HCEC 1CT (cell line): ENCODE data around the gene PRG3.

Experiments
- DNase-seq: peaks from one replicate; pipeline ENCODE4 v3.0.0-alpha.2; 2017

The PRG3 gene, protein sequence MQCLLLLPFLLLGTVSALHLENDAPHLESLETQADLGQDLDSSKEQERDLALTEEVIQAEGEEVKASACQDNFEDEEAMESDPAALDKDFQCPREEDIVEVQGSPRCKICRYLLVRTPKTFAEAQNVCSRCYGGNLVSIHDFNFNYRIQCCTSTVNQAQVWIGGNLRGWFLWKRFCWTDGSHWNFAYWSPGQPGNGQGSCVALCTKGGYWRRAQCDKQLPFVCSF

DNA sequence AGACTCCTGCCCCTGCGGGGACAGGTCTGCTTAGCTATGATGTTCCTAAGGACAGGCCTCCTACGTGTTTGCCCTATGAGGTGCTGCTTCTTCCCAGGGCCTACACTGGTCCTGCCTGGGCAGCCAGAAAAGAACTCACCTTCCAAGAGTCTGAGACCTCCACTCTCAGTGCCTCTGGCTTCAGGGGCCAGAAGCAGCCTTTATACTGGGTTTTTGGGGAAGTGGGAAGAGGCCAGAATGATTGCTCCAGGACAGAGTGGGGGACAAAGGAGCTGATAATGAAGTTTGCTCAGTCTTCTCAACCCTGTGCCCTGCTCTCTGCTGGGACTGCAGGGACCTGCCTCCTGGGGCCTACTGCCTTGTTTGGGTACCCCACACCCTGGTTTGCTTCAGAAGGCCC is at the start of gene PRG3:
Gene PRG3, minus strand, starts transcription at position 176 of the 400 bp plus-strand sequence. CDS start 442 bp downstream, outside the sequence.
- DNase-seq, result no peak

DNA sequence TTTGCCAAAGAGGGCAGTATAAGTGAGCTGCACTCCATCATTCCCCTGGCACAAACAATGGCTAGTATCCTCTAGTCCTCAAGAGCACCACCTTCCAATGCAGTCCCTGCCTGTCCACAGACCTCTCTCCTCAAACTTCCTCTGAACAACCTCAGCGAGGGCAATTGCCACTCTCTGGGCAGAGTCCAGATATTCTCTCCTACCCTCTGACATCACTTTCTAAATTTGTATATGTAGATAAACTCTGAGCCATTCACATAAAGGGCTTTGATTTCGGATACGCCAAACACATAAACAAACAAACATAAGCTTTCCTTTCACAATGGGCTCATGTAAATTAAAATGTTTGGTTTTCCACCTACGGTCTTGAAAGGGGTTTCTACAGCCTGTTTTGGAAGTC is 49.0 kb upstream of the PRG3 start:
- DNase-seq, result no peak

DNA sequence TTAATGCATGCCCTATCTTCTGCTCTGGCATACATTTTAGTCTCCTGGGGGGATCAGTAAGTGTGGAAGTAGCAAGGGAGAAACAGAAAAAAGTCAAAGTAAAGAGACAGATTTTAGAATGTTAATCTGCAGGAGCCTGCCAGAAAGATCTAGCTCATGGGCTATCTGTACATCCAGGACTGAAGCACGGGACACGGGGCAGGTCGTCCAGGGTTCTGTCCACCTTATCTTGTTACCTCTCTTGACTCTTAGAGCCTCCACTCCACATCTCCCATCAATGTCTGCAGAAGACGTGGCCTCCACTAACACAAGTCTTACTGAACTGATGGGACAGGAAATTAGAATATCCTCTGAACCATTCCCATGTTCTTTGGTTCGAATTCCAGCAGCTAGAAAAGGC is 47.7 kb upstream of the PRG3 start:
- DNase-seq, result no peak

DNA sequence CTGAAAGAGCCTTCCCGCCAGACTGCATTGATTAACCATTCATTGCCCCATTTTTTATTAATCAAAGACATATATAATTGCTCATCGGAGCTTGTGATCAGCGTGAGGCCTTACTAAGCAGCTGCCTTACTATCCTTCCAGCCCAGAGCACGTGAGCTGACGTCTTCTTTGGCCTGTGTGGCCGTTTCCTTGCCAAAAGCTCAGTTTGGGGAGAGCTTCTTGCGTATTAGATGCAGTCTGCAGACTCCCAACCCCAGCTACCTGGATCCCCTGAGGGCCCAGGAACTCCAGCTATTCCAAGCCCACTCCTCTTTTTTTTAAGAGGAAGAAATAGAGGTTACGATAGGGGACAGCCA is 46.8 kb upstream of the PRG3 start:
- peak; percentile 76 for DNase-seq

DNA sequence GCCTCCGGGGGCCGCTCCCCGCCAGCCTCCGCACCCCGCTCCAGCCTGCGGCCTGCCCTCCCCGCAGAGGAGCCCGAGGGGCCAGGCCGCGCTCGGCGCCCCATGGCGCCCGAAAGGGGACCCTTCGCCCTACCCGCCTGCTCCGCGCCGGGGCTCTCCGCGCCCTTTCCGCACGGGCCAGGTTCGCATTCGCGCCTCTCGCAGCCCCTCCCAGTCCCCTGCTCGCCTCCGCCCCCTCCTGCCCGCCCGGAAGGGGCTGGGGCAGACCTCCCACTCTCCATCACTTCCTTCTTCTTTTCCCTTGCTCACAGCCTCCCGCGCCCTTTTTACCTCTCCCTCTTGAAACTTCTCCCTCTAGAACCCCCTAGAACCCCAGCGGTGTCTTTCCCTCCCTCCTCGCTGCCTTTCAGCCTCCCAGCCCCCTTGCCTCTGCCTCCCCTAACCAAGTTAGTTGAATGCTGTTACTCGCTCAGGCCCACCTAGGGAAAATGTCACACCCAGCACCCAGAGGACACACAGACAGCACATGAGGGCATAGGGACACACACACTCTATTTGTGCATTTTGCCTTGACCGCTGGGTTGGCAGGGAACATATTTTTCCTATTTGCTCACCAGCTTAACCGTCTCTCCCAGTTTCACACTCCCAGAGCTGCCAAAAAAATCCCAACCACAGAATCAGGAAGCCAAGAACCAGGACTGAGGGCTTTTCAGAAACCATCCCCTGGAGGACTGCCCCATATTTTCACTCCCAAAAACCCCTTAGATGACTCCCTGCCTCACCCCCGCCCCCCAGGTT is 46.2 kb upstream of the PRG3 start, which contains the start of gene SLC43A3:
Gene SLC43A3, minus strand, starts transcription at position 193 of the 798 bp plus-strand sequence. CDS start 949 bp downstream, outside the sequence.
- peak; percentile 92 for DNase-seq

DNA sequence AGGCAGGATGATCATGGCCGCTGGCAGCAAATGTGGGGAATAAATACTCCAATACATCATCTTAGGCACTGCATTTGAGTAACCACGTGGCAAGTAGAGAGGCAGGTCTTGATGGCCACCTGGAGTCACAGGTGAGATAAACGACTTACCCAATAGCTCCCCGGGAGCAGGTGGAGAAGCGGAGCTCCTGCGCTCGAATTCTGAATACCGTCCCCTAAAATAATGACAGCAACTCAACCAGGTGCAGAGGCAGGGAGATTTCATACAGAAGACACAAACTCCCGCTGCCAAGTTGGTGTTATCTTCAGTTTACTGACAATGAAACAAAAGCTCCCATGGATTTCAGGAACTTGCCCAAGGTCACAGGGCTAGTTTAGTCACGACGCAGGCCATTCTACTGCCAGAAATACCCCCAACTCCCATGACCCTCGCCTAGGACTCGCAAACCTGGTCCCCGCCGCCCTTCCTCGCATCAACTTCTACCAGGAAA is 45.5 kb upstream of the PRG3 start:
- no peak for DNase-seq

DNA sequence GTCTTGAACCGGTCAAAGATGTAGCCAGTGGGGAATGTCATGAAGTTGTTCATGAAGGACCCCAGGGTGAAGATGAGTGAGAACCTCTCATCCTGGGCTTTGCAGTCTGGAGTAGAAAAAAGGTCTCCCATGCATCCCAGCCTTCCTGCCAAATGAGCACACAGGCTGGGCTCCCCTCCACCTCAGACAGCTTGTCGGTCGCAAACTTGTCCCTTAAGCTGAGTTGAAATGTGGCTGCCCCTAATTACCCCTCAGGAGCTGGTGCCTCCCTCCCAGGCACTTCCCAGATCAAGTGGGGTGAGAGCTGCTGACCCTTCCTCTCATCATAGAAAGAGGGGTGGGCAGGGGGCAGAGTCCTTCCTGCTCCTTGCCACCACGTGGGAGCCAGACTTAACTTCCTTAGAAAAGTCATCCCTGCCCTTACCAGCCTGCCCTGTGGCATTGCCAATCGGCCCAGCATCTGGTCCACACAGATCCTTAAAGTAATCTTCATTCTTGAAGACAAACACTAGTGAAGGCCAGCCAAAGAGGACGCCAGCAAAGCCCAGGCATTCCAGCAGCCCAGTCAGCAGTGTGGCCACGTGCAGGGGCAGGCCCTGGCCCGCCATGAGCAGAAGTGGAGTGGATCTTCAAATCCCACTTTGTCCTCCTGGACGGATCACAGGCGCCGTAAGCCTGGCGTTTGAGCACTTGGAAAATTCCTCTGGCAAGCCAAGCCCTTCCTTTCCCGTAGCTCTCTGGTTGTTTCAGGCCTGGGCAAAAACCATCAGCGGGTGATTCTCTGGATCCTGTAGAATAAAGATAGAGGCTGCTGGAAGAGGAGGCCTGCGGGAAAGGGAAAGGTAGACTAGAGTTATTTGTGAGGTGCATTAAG is 44.9 kb upstream of the PRG3 start:
- peak; percentile 30 for DNase-seq

DNA sequence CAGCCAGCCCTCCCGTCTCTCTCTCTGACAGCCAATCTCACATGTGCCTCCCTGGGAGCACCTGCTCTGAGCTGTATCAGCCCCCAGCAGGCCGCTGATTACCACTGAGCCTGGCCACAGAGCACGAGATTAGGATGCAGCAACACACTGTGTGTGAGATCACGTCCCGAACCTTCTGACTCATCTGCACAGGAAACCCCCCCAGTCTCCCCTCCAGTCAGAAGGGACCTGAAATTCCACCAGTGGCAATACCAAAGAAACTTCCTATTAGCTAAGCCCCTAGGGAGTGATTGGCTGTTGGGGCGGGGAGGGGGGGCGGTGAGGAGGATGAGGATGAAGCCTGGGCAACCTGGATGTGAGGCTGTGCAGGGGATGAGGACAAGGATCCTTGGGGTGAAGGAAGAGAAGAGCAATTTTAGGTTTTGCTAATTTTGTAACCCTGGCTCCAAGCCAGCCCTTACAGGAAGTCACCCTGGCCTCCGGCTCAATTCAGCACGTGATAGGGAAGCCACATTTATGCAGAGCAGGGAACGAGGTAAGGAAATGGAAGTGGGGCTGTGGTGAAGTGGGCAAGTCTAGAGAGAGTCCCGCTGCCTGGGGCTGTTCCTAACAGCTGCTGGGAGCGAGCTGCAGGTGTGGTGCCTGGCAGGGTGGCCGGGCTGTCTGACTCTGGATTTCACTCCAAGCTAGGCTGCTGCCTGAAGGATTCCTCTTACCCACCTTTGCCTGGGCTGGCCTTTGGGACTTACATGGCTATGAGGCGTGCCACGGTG is 44.0 kb upstream of the PRG3 start:
- DNase-seq, result peak; percentile 93

DNA sequence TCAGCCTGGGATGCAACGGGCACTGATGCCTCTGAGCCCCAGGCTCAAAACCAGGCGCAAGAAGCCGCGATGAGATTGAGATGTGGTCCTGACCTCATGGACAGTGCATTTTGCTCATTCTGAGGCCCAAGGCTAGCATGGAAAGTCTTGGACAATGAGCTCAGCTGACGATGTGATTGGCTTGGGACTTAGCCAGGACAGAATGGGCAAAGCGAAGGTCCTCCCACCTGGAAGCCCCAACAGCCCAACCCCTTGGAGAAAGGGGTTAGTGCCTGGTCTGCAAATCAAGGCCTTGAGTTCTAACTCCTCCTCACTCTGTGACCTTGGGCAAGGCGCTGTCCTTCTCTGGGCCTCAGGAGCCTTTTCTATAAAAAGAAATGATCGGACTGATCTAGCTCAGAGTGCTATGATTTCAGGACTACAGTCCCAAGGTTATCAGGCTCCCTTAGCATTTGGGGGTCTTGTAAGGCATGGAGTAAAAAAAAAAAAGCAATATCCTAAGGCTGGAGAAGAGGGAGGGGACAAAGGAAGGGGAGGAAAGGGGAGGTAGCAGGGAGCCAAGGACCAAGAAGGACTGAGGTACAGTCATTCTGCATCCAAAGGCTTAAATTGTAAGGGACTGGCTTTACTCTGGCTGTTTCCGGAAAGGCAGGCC is 43.3 kb upstream of the PRG3 start:
- no peak for DNase-seq

DNA sequence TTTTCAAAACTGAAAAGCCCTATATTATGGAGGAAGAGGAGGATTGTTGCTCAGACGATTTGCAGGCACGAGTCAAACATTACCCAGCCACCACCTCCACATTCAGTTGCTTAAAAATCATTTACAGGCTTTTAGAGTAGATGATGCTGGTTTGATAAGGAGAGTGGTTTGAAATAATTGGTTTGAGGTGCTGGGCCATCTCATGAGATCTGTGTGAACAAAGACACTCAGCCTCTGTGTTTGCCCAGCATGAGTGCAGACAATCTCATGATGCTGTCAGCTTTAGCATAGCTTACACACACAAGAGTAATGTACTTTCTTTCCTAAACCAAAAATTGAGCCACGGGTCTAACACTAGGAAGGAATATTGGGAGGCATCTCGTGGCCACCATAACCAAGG is 41.7 kb upstream of the PRG3 start:
- DNase-seq, result no peak

DNA sequence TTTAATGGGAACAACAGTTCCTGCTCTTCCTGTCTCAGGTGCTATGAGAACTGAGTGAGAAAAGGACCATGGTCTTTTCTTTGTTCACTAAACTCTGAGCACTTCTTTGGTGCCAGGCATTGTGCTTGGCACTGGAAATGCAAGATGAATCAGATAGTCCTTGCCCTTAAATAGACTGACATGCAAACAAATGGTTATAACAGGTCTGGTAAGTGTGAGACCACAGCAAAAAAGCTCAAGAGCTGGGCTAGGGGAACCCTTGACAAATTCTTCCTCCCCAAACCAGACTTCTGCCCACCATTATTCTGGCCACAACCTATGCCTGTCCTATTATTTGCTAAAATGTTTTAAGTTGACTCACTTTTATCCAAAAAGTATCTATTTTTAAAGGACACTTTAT is 40.9 kb upstream of the PRG3 start:
- DNase-seq, result no peak

DNA sequence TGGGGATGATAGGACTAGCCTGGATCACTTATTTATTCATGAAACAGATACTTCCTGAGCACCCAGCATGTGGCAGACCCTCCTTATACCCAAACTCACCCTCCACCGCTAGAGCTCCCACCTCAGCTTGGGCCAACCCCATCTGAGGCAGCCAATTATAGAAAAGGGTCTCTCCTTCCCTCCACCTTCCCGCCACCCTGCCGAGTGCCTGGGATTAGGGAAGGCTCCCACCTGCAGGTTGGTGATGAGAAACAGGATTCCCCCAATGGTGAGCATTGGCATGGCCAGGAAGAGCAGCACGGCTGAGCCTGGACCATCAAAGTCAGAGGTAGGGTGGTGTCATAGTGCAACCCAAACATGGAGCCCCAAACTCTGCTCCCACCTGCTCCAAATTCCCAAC is 40.1 kb upstream of the PRG3 start:
- DNase-seq, result no peak

DNA sequence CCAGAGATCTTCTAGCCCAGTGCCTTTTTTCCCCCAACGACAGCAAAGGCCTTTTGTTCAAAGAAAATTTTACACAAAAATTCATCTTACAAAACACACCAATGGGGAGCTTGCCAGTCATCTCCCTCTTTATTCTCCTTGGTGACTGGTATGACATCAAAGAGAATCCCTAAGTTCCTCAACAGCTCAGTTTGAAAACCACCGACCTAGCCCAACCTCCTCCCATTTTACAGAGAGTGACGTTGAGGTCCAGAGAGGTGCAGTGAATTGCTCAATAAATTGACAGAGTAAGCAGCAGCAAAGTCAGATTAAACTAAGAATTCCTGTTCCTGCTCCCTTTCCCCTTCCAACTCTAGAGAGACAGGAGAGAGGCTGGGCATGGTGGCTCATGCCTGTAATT is 38.2 kb upstream of the PRG3 start:
- DNase-seq, result no peak

DNA sequence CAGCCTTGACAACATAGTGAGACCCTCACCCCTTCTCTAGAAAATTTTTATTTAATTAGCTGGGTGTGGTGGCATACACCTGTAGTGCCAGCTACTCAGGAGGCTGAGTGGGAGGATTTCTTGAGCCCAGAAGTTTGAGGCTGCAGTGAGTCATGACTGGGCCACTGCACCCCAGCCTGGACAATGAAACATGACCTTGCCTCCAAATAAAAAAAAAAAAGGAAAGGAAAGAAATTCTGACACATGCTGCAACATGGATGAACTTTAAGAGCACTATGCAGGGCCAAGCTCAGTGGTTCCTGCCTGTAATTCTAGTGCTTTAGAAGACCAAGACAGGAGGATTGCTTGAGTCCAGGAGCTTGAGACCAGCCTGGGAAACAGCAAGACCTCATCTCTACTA is 37.2 kb upstream of the PRG3 start:
- no peak for DNase-seq

DNA sequence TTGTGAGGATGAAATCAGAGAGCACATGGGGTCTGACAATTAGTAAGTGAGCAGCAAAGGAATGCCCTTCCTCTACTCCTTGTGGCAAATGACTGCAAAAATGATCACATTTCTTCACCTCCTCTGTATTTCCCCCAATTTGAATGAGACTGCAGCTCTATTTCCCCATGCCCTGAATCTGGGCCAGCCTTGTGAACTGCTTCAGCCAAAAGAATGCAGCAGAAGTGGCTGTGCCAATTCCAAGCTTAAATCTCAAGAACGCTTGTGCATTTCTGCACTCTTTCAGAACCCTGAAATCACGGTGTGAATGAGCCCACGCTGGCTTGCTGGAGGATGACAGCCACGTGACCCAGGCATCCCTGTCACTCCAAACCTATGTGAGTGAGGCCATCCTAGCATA is 36.1 kb upstream of the PRG3 start:
- no peak for DNase-seq

DNA sequence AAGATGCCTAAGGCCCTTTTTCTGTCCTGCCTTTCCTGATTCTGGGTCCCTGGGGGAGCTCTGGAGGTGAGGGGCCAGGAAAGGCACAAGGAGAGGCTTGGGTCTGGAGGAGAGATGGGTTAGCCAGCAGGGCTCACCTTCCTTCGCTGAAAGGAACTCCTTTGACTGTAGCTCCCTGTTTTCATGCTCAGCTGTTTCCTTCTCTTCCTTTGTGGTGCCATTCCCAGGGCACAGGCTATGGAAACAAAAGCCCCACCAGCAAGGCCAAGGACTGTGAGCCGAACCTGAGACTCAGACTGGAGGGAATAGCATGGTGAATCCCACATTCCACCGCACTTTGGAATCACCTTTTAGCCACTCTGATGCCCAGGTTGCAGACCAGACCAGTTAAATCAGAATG is 35.5 kb upstream of the PRG3 start:
- DNase-seq, result no peak

DNA sequence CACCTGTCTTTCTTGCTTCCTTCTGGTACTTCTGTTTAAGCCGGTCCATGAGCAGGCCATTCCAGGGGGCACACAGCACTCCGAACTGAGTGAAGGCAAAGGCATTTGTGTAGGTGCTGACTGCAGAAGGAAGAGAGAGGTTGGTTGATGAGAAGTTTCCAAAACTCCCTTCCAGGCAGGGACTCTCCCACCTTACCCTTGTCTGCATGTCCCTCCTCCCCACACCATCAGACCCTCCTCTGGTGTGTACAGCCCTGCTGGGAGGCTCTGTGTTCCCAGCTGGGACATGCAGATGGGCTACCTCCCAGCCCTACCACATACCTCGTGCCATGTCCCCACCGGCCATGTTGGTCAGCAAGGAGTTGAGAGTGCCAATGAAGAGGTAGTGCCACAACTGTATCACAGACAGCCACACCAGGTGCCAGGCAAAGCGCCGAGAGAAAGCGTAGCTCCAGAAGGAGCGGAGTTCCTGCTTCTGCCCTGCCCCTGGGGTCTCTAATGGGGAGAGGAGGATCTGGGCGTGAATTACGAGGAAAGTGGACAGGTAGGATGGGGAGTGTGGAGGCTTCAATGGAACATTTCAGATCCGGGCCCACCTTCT is 33.8 kb upstream of the PRG3 start:
- no peak for DNase-seq

DNA sequence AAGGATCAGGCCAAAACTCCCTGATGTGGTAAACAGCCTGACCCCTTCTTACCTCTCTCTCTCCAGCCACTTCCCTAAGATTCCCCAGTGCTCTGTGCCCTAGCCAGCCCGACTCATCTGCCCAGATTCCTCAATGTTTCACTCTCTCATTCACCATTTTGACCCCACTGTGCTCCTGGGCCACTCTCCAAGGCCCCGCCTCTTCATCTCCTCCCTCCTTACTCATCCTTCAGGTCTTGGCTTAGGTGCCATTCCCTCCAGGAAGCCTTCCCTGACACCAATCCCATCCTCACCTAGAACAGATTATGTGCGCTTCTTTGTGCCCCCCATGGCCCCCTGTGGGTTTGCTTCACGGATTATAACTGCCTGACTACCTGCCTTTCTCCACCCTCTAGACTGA is 32.7 kb upstream of the PRG3 start:
- no peak for DNase-seq

DNA sequence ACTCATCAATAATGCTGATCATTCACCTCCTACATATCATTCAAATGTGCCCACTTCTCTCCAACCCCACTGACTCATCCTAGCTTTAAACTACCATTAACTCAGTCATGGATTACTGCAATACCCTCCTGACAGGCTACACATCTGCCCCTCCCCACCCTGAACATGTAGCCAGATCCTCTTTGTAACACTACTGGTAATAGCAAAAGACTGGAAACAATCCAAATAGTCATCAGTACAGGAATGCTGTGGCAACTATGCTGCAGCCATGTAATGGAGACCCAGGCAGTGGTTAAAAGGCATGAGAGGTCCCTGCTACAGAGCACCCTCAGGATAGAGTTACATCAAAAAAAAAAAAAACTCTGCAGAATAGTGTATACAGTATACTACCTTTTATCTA is 29.3 kb upstream of the PRG3 start:
- peak; percentile 89 for DNase-seq

DNA sequence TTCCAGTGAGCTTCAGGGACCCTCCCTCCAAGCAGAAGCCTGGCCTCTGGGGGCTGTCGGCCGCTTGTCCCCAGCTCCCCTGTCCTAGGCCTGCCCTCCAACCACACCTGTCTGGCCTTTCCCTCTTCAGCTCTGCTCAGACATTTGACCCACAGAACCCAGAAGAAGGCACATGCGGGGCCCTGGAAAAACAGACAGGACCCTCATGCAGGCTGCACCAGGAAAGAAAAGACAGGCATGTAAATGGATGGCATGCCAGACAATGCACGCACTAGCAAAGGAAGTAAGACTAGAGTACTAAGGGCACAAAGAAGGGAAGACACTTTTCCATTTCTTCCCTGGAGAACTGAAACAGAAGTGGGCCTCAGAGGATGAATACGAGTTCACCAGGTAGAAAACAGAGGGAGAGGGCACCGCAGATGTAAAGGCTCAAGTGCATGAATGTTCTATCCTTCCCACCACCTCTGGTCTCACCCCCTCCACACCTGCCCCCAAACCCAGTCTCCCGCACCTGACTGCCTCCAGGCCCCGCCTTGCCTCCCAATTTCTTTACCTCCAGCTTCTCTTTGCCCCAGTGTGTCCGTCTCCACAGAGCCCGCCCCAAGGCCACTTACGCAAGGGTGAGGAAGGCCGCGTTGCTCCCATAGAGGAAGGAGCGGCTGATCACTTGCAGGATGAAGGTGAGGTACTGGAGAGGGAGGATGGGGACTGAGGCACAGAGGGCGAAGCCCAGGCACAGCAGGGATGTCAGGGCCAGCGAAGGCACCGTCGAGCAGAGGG is 28.6 kb upstream of the PRG3 start:
- DNase-seq, result no peak

DNA sequence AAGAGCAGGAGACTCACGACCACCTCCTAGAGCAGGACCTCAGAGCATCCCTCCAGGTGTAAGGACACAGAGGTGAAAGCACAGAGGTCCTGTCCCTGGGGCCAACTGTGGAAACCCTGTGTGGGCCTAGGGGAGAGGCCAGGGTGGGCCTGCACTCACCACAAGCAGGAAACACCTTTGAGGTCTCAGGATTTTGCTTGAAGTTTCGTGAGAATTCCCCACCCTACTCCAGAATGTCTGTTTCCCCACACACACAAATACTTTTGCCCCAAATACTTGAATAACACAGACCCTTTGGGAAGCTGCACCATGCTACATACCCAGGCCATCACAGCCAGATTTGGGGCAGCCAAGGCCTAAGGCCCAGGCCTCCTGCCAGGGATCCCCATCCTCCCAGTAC is 27.8 kb upstream of the PRG3 start:
- no peak for DNase-seq
